GM19099 (cell line): Measurements from ENCODE around the gene TACR3.

ENCODE experiments used
- POLR2A ChIP-seq: IDR thresholded peaks from 3 replicates; pipeline ENCODE4 v1.6.1; 2011; ENCODE audit warnings: low read depth; ENCODE audit not compliant: insufficient read length; ENCODE audit errors: extremely low read depth

TACR3 gene

DNA sequence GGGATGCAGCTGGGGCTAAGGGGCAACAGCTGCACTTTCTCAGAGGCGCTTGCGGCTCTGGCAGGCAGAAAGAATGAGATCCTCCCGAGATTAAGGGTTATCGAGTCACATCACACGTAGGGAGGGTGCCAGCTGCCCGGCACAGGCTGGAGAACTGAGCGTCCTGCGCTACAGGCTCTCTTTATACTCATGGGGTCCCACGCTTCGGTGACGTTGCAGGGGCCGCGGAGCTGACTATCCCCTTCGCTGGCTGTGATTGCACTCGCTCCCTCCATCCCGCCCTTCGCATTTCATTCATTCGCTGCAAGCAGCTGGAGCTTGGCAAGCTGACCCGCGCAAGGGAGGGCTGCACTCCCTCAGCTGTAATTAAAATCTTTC, at the start of gene TACR3:
TACR3 (minus strand) TSS at position 156 of the 378 bp plus-strand sequence. CDS start 310 bp downstream, outside the sequence.
- no peak for TF ChIP-seq POLR2A

DNA sequence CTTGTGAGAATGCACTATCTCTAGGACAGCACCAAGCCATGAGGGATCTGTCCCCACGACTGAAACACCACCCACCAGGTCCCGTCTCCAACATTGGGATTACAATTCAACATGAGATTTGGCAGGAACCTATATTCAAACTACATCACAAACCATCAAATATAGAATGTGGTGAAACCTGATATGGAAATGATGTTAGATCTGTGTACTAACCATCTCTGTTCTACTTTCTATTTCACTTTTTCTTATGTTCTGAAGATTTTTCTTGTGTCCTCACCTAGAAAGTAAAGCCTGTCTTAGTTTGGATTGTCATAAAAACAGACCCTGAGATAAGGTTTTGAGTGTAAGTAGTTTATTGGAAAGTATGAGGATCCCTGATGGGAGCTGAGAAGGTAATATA, 37.8 kb upstream of the TACR3 start:
- TF ChIP-seq POLR2A = no peak

DNA sequence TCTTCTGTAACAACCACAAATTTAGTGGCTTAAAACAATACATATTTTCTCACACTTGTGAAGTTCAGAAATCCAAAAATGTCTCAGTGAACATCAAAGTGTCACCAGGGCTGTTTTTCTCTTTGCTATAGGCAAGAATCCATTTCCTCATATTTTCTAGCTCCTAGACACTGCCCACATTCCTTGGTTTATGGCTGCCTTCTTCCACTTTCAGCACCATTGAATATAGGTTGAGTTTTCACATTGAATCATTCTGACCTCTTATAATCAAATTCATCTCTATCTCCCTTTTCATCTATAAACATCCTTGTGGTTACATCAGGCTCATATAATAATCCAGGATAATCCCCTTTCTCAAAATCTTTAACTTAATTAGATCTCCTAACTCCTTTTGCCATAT, 37.0 kb upstream of the TACR3 start:
- no peak for TF ChIP-seq POLR2A

DNA sequence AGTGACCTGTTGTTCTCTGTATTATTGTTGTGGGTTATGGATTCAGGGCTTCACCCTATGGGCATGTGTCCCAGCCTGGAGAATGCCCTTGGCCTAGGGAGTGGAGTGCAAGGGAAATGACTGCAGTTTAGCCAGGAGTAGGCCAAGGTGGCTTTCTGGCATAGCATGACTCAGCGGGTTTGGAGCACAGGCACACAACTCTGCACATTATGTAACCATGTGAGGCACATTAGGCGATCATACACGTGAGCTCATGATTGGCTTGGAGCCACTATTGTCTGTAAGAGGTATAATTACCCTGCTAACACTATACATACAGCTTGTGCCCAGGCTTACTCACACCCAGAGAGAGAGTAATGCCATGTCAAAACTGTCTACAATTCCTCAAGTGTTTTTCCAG, 35.1 kb upstream of the TACR3 start:
- no peak for TF ChIP-seq POLR2A

GRCh38 chr4:103753868-103754653, 34.3 kb upstream of the TACR3 start:
- no peak for TF ChIP-seq POLR2A

- TF ChIP-seq POLR2A = no peak
Observed at GRCh38 chr4:103721251-103721650, 1.5 kb upstream of the TACR3 start.

- TF ChIP-seq POLR2A = no peak
Observed at GRCh38 chr4:103720661-103721060, 876 bp upstream of the TACR3 start.

GRCh38 chr4:103719105-103719829, 518 bp downstream of the TACR3 start:
- no peak for TF ChIP-seq POLR2A

GRCh38 chr4:103692615-103693014, 27.2 kb downstream of the TACR3 start:
- no peak for TF ChIP-seq POLR2A

- TF ChIP-seq POLR2A = no peak
Observed at GRCh38 chr4:103673983-103674382, 45.8 kb downstream of the TACR3 start.

DNA sequence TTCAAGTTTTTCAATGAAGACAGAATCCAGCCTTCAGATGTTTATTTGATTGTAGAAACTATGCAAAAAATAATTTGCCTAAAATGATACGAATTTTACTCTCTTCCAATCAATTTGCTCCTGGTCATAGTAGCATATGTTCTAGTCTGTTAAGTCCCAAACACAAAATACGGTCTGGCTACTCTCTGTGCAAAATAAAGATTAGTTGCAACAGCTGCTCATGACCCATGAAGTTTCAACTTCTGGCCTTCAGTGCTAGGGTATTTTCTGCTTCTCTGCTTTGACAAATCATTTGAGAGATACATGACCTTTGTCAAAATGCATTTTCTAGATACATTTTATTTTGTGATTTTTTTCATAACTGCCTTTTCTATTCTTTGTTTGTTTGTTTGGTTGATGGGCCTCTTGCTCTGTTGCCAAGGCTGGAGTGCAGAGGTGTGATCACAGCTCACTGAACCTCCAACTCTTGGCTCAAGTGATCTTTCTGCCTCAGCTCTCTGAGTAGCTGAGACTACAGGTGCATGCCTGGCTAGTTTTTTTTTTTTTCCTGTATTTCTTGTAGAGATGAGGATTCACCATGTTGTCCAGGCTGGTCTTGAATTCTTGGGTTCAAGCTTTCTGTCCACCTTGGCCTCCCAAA, 55.2 kb downstream of the TACR3 start:
- TF ChIP-seq POLR2A = no peak

DNA sequence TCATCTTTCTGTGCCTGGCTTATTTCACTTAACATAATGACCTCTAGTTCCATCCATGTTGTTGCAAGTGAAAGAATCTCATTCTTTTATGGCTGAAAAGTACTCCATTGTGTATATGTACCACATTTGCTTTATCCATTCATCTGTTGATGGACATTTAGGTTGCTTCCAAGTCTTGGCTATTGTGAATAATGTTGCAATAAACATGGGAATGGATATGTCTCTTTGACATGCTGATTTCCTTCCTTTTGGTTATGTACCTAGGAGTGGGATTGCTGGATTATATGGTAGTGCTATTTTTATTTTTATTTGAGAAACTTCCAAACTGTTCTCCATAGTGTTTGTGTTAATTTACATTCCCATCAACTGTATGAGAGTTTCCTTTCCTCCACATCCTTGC, 71.2 kb downstream of the TACR3 start:
- TF ChIP-seq POLR2A = no peak

DNA sequence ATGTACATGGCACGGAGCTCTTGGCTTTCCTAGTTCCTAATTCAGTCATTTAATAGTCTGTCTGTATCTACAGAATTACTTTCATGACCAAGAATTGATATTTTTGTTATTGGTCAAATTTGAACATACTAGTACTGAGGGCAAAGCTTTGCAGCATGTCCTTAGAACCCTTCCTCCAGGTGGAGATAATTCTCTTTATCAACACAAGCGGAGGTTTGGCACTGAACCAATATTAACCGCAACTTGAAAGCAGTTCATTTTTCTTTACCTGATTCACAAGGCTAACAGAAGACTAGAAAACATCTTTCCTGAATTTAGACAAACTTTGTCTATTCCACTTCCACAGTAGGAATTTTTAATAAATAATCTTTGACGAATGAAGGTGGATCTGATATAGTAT, 73.8 kb downstream of the TACR3 start:
- no peak for TF ChIP-seq POLR2A

GRCh38 chr4:103634236-103634635, 85.5 kb downstream of the TACR3 start:
- TF ChIP-seq POLR2A = no peak

GRCh38 chr4:103626296-103626695, 93.5 kb downstream of the TACR3 start:
- TF ChIP-seq POLR2A = no peak

DNA sequence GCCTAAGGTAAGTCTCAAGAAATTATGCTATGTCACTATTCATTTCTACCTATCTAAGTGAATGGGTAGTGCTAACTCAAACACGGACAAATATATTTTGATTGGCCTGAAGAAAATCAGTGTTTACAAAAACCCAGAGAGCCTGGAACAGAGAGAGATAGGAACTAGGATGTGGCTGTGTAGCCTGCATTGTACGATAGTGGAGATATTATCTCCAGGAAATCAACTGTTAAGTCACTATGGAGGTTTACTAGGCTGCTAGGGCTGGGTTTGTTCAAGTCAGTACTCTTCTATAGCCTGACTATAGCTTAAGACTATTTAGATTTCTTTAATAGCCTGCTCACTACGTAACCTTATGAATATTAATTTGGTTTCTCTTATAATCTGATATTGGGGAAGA, 127.9 kb downstream of the TACR3 start:
- no peak for TF ChIP-seq POLR2A
